GM23248 (cell line): ENCODE results near the gene YPEL2. TPM values are rescaled to one million over a fixed set of nuclear protein-coding genes. Genes with fewer than 3 reads are reported as not detected.

ENCODE experiments used
- DNase-seq: peaks from one replicate; pipeline ENCODE4 v3.0.0-alpha.2; 2015
- H2AFZ ChIP-seq: fragments of 200-600 bp; sonication (generic); 2 replicates; pipeline ENCODE4 v1.6.1; 2016; ENCODE audit warnings: antibody characterized with exemption
- H3F3A ChIP-seq: fragments of 200-600 bp; sonication (generic); 2 replicates; pipeline ENCODE4 v1.6.1; 2016; ENCODE audit warnings: mild to moderate bottlenecking, antibody characterized with exemption, mixed run types; ENCODE audit not compliant: insufficient read depth
- H3K27ac ChIP-seq: fragments of 200-600 bp; sonication (generic); 2 replicates; pipeline ENCODE4 v1.5.1; 2016; ENCODE audit warnings: mild to moderate bottlenecking
- H3K27me3 ChIP-seq: fragments of 200-600 bp; sonication (generic); replicated peaks from 2 replicates; pipeline ENCODE4 v1.6.1; 2016; ENCODE audit warnings: mild to moderate bottlenecking; ENCODE audit not compliant: insufficient read depth
- H3K36me3 ChIP-seq: fragments of 200-600 bp; sonication (generic); 2 replicates; pipeline ENCODE4 v1.6.1; 2016; ENCODE audit warnings: low read depth, mild to moderate bottlenecking
- H3K4me1 ChIP-seq: fragments of 200-600 bp; sonication (generic); 2 replicates; pipeline ENCODE4 v1.6.1; 2016; ENCODE audit warnings: mild to moderate bottlenecking; ENCODE audit not compliant: insufficient read depth
- H3K4me2 ChIP-seq: fragments of 200-600 bp; sonication (generic); one replicate; pipeline ENCODE4 v1.6.1; 2016; ENCODE audit warnings: mild to moderate bottlenecking; ENCODE audit not compliant: unreplicated experiment
- H3K4me3 ChIP-seq: fragments of 200-600 bp; sonication (generic); 2 replicates; pipeline ENCODE4 v1.5.1; 2016; ENCODE audit warnings: mild to moderate bottlenecking
- H3K79me2 ChIP-seq: fragments of 200-600 bp; sonication (generic); 2 replicates; pipeline ENCODE4 v1.6.1; 2016; ENCODE audit warnings: mild to moderate bottlenecking; ENCODE audit not compliant: insufficient read depth
- H3K9ac ChIP-seq: fragments of 200-600 bp; sonication (generic); 2 replicates; pipeline ENCODE4 v1.6.1; 2016; ENCODE audit warnings: mild to moderate bottlenecking
- H3K9me2 ChIP-seq: fragments of 200-600 bp; sonication (generic); 2 replicates; pipeline ENCODE4 v1.6.1; 2016; ENCODE audit warnings: mixed run types, mild to moderate bottlenecking, moderate library complexity; ENCODE audit not compliant: insufficient read depth
- H3K9me3 ChIP-seq: fragments of 200-600 bp; sonication (generic); one replicate; pipeline ENCODE4 v1.6.1; 2017; ENCODE audit warnings: low read depth
- H4K20me1 ChIP-seq: fragments of 200-600 bp; sonication (generic); 2 replicates; pipeline ENCODE4 v1.6.0; 2016; ENCODE audit not compliant: insufficient read depth
- EZH2 ChIP-seq: fragments of 200-600 bp; sonication (generic); IDR thresholded peaks from 2 replicates; pipeline ENCODE4 v1.6.1; 2018; ENCODE audit warnings: antibody characterized with exemption, mild to moderate bottlenecking; ENCODE audit not compliant: insufficient read depth, poor library complexity, severe bottlenecking
- EZH2phosphoT487 ChIP-seq: fragments of 200-600 bp; sonication (generic); IDR thresholded peaks from 2 replicates; pipeline ENCODE4 v1.6.1; 2018; ENCODE audit warnings: antibody characterized with exemption, moderate library complexity, mild to moderate bottlenecking, low read depth; ENCODE audit not compliant: insufficient read depth
- WGBS, 2 experiments: methylation state at CpG; one replicate each; pipeline ENCODE4 v1.1.6; 2015 to 2017; ENCODE audit warnings: low lambda C conversion rate in 2 of 2, low coverage in 1 of 2; ENCODE audit errors: missing lambda C conversion rate in 2 of 2; 5-methylcytosine and 5-hydroxymethylcytosine counted together
- in situ Hi-C: fragments of 300-500 bp; cut with MboI; formaldehyde crosslinking; loops from 2 replicates; pipeline ENCODE4 v1.15.0; 2020
- polyA plus RNA-seq: library from polyadenylated mRNA; unstranded; fragments of >200 nt; fragmentation: Nextera tagmentation; extraction: Ambion mirVana; gene quantifications from 2 replicates; pipeline ENCODE4 v1.2.1, GENCODE V29; 2016
- total RNA-seq: library from RNA; depleted of rRNA; stranded (reverse); fragments of >200 nt; shearing (Covaris generic); gene quantifications from 2 replicates; pipeline ENCODE4 v1.2.3, GENCODE V29; 2014; rRNA removed

The YPEL2 gene
- 5.8 and 6.6 TPM in 2 replicates for total RNA-seq
- 9.0 and 9.6 TPM in 2 replicates for polyA plus RNA-seq

GRCh38 chr17:59331129-59331928 is at the start of gene YPEL2:
YPEL2 (plus strand) TSS chr17:59331655; CDS start chr17:59353410, 21,755 bp downstream.
- in situ Hi-C loops = no loop called here
- H3K27me3 ChIP-seq = no peaks in the 10 kb centered on the region
- H3K27ac ChIP-seq = peak within 1 kb of the TSS; percentile 49
- H3K36me3 ChIP-seq = no peaks in the 10 kb centered on the region
- peaks cover 34% of the 10 kb centered on the region for H3K79me2 ChIP-seq
- H2AFZ ChIP-seq = peak within 1 kb of the TSS; percentile 85
- no peak for TF ChIP-seq EZH2phosphoT487
- TF ChIP-seq EZH2 = no peak
- peak within 1 kb of the TSS; percentile 91 for H3K4me2 ChIP-seq
- no peaks in the 10 kb centered on the region for H3K9me2 ChIP-seq
- H3K4me3 ChIP-seq = peak within 1 kb of the TSS; percentile 90
- H3F3A ChIP-seq = peaks cover 25% of the 10 kb centered on the region; the same call in 1 of the 2 replicates
- peak; percentile 93 for DNase-seq
- peak within 1 kb of the TSS; percentile 96 for H3K9ac ChIP-seq
- 0 to 2% methylated on average over 25 to 49 of the region's 71 CpGs for WGBS, 2 experiments
- no peaks in the 10 kb centered on the region for H4K20me1 ChIP-seq
- H3K9me3 ChIP-seq = no peaks in the 10 kb centered on the region
- H3K4me1 ChIP-seq = peaks cover 28% of the 10 kb centered on the region

- H3F3A ChIP-seq = no peaks in the 10 kb centered on the region
- no peaks in the 10 kb centered on the region for H4K20me1 ChIP-seq
- no peaks in the 10 kb centered on the region for H3K4me1 ChIP-seq
- no peak overlapping the region for H3K4me3 ChIP-seq
- H3K79me2 ChIP-seq = no peaks in the 10 kb centered on the region
- WGBS, 2 experiments = 44 to 67% methylated on average over 2 to 4 of the region's 4 CpGs
- H3K27me3 ChIP-seq = no peaks in the 10 kb centered on the region
- H2AFZ ChIP-seq = no peak overlapping the region
- H3K36me3 ChIP-seq = no peaks in the 10 kb centered on the region
- in situ Hi-C loops = no loop called here
- TF ChIP-seq EZH2phosphoT487 = no peak
- no peak for TF ChIP-seq EZH2
- H3K9ac ChIP-seq = no peak overlapping the region
- H3K4me2 ChIP-seq = no peak overlapping the region
- DNase-seq = peak; percentile 8
- H3K9me3 ChIP-seq = no peaks in the 10 kb centered on the region
- no peak overlapping the region for H3K27ac ChIP-seq
- H3K9me2 ChIP-seq = no peaks in the 10 kb centered on the region
Measured at GRCh38 chr17:59284317-59284716, 47.1 kb upstream of the YPEL2 start.

- Histone ChIP-seq H3K4me1 (no peaks in the 10 kb centered on the region), H3K79me2 (no peaks in the 10 kb centered on the region), H3K27me3 (no peaks in the 10 kb centered on the region), H3K36me3 (no peaks in the 10 kb centered on the region), H3K27ac (no peak overlapping the region), H4K20me1 (no peaks in the 10 kb centered on the region), H2AFZ (no peak overlapping the region), H3K4me3 (no peak overlapping the region), H3K9me2 (no peaks in the 10 kb centered on the region), H3K4me2 (no peak overlapping the region), H3F3A (no peaks in the 10 kb centered on the region), H3K9me3 (no peaks in the 10 kb centered on the region), H3K9ac (no peak overlapping the region)
- in situ Hi-C loops = no loop called here
- TF ChIP-seq EZH2phosphoT487 = no peak
- TF ChIP-seq EZH2 = no peak
- peak; percentile 21 for DNase-seq
- 12 to 25% methylated on average over 1 of the region's 1 CpG for WGBS, 2 experiments
Measured at GRCh38 chr17:59287452-59287851, 44.0 kb upstream of the YPEL2 start.

GRCh38 chr17:59287891-59288290 is 43.6 kb upstream of the YPEL2 start:
- Histone ChIP-seq H3K9ac (no peak overlapping the region), H2AFZ (no peak overlapping the region), H3K27me3 (no peaks in the 10 kb centered on the region), H3K27ac (no peak overlapping the region), H3K4me1 (no peaks in the 10 kb centered on the region), H3K9me2 (no peaks in the 10 kb centered on the region), H4K20me1 (no peaks in the 10 kb centered on the region), H3K79me2 (no peaks in the 10 kb centered on the region), H3K9me3 (no peaks in the 10 kb centered on the region), H3K36me3 (no peaks in the 10 kb centered on the region), H3K4me3 (no peak overlapping the region), H3K4me2 (no peak overlapping the region), H3F3A (no peaks in the 10 kb centered on the region)
- in situ Hi-C loops = no loop called here
- DNase-seq = no peak
- no peak for TF ChIP-seq EZH2
- no peak for TF ChIP-seq EZH2phosphoT487
- WGBS, 2 experiments = 74 to 80% methylated on average over 3 of the region's 3 CpGs
